Measurements from ENCODE around the gene C3orf49. TPM values are rescaled to one million over a fixed set of nuclear protein-coding genes. Genes with fewer than 3 reads are reported as not detected.

C3orf49 gene
- total RNA-seq, 4 donors from 2014 or later, result not detected

DNA sequence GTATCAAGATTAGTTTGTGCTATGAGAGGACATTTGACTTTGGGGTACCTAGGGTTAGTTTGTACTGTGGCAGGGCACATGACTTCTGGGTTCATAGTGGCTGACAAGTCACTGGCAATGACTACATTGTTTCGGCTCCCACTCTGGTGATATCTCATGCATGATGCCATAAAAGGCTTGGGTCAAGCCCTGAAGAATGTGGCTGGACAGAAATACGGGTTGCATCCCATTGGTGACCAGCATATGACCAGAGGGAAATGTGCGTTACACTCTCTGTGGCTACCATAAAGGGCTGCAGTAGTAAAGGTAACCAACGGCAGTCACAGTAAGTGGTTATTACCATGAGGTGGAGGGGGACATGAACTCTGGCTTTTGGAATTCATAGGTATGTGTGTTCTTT, 26.1 kb downstream of the C3orf49 start:
- intact Hi-C loops (cut with DNase I; ENCODE audit: low total_unique reads), result no loop called here
- no peaks in the 10 kb centered on the region for H3K4me1 ChIP-seq
- H3K4me3 ChIP-seq, result no peak overlapping the region
- H3K27ac ChIP-seq, result no peak overlapping the region
- H3K36me3 ChIP-seq, result no peaks in the 10 kb centered on the region
- DNase-seq, result no peak
- in situ Hi-C loops (cut with MboI; ENCODE audit: low pct_ligation_motif_present in 1 of 4, low pct_unique_long_range_greater_than_20kb in 1 of 4, low sequenced_read_pairs in 3 of 4), result no loop called here
- H3K9me3 ChIP-seq, result no peaks in the 10 kb centered on the region
- TF ChIP-seq CTCF (IDR thresholded peaks at IDR 0.05), result no peak
- TF ChIP-seq POLR2A (IDR thresholded peaks at IDR 0.05), result no peak
- TF ChIP-seq POLR2AphosphoS5 (IDR thresholded peaks at IDR 0.05), result no peak
- no peak for TF ChIP-seq EP300 (IDR thresholded peaks at IDR 0.05; ENCODE audit: low read depth)
- no peaks in the 10 kb centered on the region for H3K27me3 ChIP-seq
- 91% methylated on average over 2 to 4 of the region's 4 CpGs for WGBS, 2 donors (ENCODE audit: low coverage in 1 of 2)

- 56 to 66% methylated on average over 1 of the region's 1 CpG for WGBS, 2 donors (ENCODE audit: low coverage in 1 of 2)
- TF ChIP-seq CTCF (IDR thresholded peaks at IDR 0.05) (no peak), EP300 (IDR thresholded peaks at IDR 0.05; ENCODE audit: low read depth) (no peak), POLR2AphosphoS5 (IDR thresholded peaks at IDR 0.05) (no peak)
- no peaks in the 10 kb centered on the region for H3K4me1 ChIP-seq
- no peak overlapping the region for H3K27ac ChIP-seq
- H3K9me3 ChIP-seq, result no peaks in the 10 kb centered on the region
- DNase-seq, result no peak
- no peaks in the 10 kb centered on the region for H3K36me3 ChIP-seq
- in situ Hi-C loops (cut with MboI; ENCODE audit: low pct_ligation_motif_present in 1 of 4, low pct_unique_long_range_greater_than_20kb in 1 of 4, low sequenced_read_pairs in 3 of 4) (no loop called here), intact Hi-C loops (cut with DNase I; ENCODE audit: low total_unique reads) (no loop called here)
- H3K4me3 ChIP-seq, result no peak overlapping the region
- H3K27me3 ChIP-seq, result no peaks in the 10 kb centered on the region
Measured at GRCh38 chr3:63847718-63848450, 28.8 kb downstream of the C3orf49 start.

DNA sequence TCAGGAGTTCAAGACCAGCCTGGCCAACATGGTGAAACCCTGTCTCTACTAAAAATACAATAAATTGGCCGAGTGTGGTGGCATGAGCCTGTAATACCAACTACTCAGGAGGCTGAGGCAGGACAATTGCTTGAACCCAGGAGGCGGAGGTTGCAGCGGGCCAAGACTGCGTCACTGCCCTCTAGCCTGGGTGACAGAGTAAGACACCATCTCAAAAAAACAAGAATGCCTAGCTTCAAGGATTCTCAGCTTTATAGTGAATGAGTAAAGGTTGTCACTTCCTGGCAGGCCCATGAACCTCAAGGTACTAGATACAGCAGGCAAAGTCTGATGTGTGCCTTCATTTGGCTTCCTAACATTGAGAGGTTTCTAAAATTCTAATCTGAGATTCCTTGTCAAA, 30.1 kb downstream of the C3orf49 start:
- no peak for TF ChIP-seq POLR2AphosphoS5 (IDR thresholded peaks at IDR 0.05)
- TF ChIP-seq POLR2A (IDR thresholded peaks at IDR 0.05), result no peak
- TF ChIP-seq CTCF (IDR thresholded peaks at IDR 0.05), result no peak
- no peak for TF ChIP-seq EP300 (IDR thresholded peaks at IDR 0.05; ENCODE audit: low read depth)
- Histone ChIP-seq H3K36me3 (no peaks in the 10 kb centered on the region), H3K9me3 (no peaks in the 10 kb centered on the region), H3K27ac (no peak overlapping the region), H3K27me3 (no peaks in the 10 kb centered on the region), H3K4me3 (no peak overlapping the region), H3K4me1 (no peaks in the 10 kb centered on the region)
- intact Hi-C loops (cut with DNase I; ENCODE audit: low total_unique reads) (no loop called here), in situ Hi-C loops (cut with MboI; ENCODE audit: low pct_ligation_motif_present in 1 of 4, low pct_unique_long_range_greater_than_20kb in 1 of 4, low sequenced_read_pairs in 3 of 4) (no loop called here)
- DNase-seq, result no peak
- WGBS, 2 donors (ENCODE audit: low coverage in 1 of 2), result 95% methylated on average over 4 of the region's 4 CpGs; no CpG with 5 or more reads in 1 of the 2 donors

DNA sequence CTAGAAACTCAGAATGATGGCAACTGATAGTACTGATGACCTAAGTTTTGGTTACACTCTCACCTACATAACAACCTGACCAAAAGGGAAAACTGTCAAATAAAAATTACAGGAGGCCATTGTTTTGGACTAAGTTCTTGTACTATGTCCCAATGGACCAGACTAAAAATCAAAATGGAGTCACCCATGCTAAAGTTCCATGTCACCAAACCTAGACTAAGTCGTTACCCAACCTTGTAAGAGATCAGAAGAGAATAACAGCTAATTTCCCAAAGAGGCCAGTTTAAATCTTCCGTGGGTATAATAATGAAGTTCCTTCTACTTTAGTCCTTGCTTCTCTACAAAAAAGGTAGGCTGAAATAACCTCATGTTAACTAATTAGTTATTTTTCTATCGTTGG, 32.2 kb downstream of the C3orf49 start:
- WGBS, 2 donors (ENCODE audit: low coverage in 1 of 2), result 95 to 97% methylated on average over 3 of the region's 3 CpGs
- H3K4me1 ChIP-seq, result no peaks in the 10 kb centered on the region
- H3K27ac ChIP-seq, result no peak overlapping the region
- in situ Hi-C loops (cut with MboI; ENCODE audit: low pct_ligation_motif_present in 1 of 4, low pct_unique_long_range_greater_than_20kb in 1 of 4, low sequenced_read_pairs in 3 of 4) (no loop called here), intact Hi-C loops (cut with DNase I; ENCODE audit: low total_unique reads) (no loop called here)
- no peak overlapping the region for H3K4me3 ChIP-seq
- no peaks in the 10 kb centered on the region for H3K9me3 ChIP-seq
- no peaks in the 10 kb centered on the region for H3K27me3 ChIP-seq
- TF ChIP-seq POLR2A (IDR thresholded peaks at IDR 0.05) (no peak), CTCF (IDR thresholded peaks at IDR 0.05) (no peak), EP300 (IDR thresholded peaks at IDR 0.05; ENCODE audit: low read depth) (no peak), POLR2AphosphoS5 (IDR thresholded peaks at IDR 0.05) (no peak)
- no peak for DNase-seq
- no peaks in the 10 kb centered on the region for H3K36me3 ChIP-seq

All from transverse colon (tissue), 4 donors.